ENCODE results near the gene AK5.
"Not testable (repeated sequence)": the region's sequence is repeated elsewhere in the genome, so short reads cannot be mapped to it uniquely, and the experiment has no call there.

- TF ChIP-seq, protein P1, sequence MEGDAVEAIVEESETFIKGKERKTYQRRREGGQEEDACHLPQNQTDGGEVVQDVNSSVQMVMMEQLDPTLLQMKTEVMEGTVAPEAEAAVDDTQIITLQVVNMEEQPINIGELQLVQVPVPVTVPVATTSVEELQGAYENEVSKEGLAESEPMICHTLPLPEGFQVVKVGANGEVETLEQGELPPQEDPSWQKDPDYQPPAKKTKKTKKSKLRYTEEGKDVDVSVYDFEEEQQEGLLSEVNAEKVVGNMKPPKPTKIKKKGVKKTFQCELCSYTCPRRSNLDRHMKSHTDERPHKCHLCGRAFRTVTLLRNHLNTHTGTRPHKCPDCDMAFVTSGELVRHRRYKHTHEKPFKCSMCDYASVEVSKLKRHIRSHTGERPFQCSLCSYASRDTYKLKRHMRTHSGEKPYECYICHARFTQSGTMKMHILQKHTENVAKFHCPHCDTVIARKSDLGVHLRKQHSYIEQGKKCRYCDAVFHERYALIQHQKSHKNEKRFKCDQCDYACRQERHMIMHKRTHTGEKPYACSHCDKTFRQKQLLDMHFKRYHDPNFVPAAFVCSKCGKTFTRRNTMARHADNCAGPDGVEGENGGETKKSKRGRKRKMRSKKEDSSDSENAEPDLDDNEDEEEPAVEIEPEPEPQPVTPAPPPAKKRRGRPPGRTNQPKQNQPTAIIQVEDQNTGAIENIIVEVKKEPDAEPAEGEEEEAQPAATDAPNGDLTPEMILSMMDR (IDR thresholded peaks at IDR 0.05): not testable (repeated sequence)
- not testable (repeated sequence) for TF ChIP-seq POLR2A (IDR thresholded peaks at IDR 0.05)
Measured at GRCh38 chr1:77408933-77409332, 127.1 kb downstream of the AK5 start.
